MCF 10A (cell line): ENCODE measurements around the gene NTF4. TPM values are rescaled to one million over a fixed set of nuclear protein-coding genes. Genes with fewer than 3 reads are reported as not detected.

Experiments used
- BruUV-seq: library from RNA; stranded (reverse); fragments of 400-500 nt; replicated peaks from 2 replicates; lab custom pipeline; 2021; lab: Mats Ljungman, UMichigan
- CTCF ChIA-PET: fragments of 300-600 bp; sonication (Branson Sonifier 250); formaldehyde crosslinking; extraction: SDS; loops from one replicate; lab custom pipeline; 2021; ENCODE audit warnings: antibody characterized with exemption, inconsistent platforms; lab: Yijun Ruan, JAX
- POLR2A ChIA-PET: fragments of 300-600, 350-650 bp; sonication (Branson Sonifier 250); formaldehyde crosslinking; extraction: SDS; loops from one replicate; lab custom pipeline; 2020; ENCODE audit warnings: antibody characterized with exemption, inconsistent platforms; lab: Yijun Ruan, JAX
- DNase-seq: peaks from one replicate; pipeline ENCODE4 v3.0.0-alpha.2; 2018; ENCODE audit not compliant: unreplicated experiment
- H3K27ac Mint-ChIP-seq: one replicate; pipeline ENCODE4 v1.8.0; 2022; ENCODE audit warnings: mild to moderate bottlenecking, low read depth, mixed read lengths; ENCODE audit not compliant: unreplicated experiment
- H3K27me3 Mint-ChIP-seq: one replicate; pipeline ENCODE4 v1.8.0; 2022; ENCODE audit warnings: mixed read lengths; ENCODE audit not compliant: insufficient read depth, unreplicated experiment
- H3K36me3 Mint-ChIP-seq: one replicate; pipeline ENCODE4 v1.8.0; 2022; ENCODE audit warnings: mild to moderate bottlenecking, moderate library complexity, mixed read lengths; ENCODE audit not compliant: insufficient read depth, unreplicated experiment
- H3K4me1 Mint-ChIP-seq: one replicate; pipeline ENCODE4 v1.8.0; 2022; ENCODE audit warnings: mixed read lengths; ENCODE audit not compliant: insufficient read depth, unreplicated experiment
- H3K4me3 Mint-ChIP-seq: one replicate; pipeline ENCODE4 v1.8.0; 2022; ENCODE audit warnings: mild to moderate bottlenecking, moderate library complexity, mixed read lengths; ENCODE audit not compliant: unreplicated experiment
- H3K9me3 Mint-ChIP-seq: one replicate; pipeline ENCODE4 v1.8.0; 2022; ENCODE audit warnings: mixed read lengths; ENCODE audit not compliant: unreplicated experiment
- intact Hi-C: fragments of 100-400 bp; cut with micrococcal nuclease; formaldehyde crosslinking; loops from 2 replicates; pipeline ENCODE4 v1.14.1; 2022
- total RNA-seq: library from RNA; stranded (reverse); gene quantifications from 2 replicates; pipeline ENCODE4 v1.2.3, GENCODE V29; 2022
- TF ChIP-seq, protein P1 (sequence below): fragments of 200-600 bp; IDR thresholded peaks from one replicate; pipeline ENCODE4 v1.8.0; 2022; ENCODE audit warnings: antibody characterized with exemption, mild to moderate bottlenecking; ENCODE audit not compliant: unreplicated experiment

The NTF4 gene
- total RNA-seq, 1 experiment from 2014 or later = 7.8 TPM

DNA sequence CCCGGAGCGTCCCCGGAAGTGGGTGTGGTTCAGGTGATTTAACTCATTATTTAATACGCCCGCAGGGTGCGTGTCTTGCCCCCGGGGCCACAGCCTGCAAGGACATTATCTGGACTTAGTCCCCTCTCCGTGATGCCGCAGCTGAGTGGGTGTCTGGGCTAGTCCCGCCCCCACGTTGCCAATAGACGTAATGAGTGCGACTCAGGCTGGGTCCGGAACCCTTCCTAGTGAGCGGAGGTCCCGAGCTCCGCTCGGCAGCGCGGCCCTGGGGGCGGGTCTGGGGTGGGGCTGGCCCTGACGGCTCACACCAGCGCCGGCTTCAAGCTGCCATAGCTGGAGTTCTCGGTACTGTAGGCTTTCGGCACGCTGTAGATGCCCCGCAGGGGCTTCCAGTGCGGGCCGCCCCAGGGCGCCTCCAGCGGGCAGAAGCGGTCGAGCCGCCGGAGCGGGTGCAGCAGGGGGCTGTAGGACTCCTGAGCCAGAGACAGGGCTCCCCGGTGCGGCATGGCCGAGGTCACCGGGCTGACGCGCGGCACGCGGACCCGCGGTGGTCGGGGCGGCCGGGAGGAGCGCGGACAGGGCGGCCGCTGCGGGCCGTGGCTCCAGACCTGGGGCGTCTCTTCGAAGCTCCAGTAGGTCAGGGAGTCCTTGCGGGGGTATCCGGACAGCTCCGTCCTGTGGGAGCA, 46.8 kb downstream of the NTF4 start:
- ChIA-PET CTCF (interaction anchor here (0.7 to 1.3 kb wide), 2 partner anchors 18 to 39 kb away, joined by 3 to 4 read pairs; no protein-coding TSS in a partner anchor), POLR2A (interaction anchor here (0.6 to 1.0 kb wide), 2 partner anchors 72 to 624 kb away, joined by 4 read pairs; partner anchors contain the start of gene SCAF1)
- intact Hi-C loops = no loop called here
- no TSS peak for BruUV-seq
- Mint-ChIP-seq H3K36me3 (peaks cover 43% of the 10 kb centered on the region), H3K4me3 (no peak overlapping the region), H3K27me3 (no peaks in the 10 kb centered on the region), H3K4me1 (peaks cover 18% of the 10 kb centered on the region), H3K27ac (no peak overlapping the region), H3K9me3 (no peaks in the 10 kb centered on the region)
- TF ChIP-seq, protein P1, sequence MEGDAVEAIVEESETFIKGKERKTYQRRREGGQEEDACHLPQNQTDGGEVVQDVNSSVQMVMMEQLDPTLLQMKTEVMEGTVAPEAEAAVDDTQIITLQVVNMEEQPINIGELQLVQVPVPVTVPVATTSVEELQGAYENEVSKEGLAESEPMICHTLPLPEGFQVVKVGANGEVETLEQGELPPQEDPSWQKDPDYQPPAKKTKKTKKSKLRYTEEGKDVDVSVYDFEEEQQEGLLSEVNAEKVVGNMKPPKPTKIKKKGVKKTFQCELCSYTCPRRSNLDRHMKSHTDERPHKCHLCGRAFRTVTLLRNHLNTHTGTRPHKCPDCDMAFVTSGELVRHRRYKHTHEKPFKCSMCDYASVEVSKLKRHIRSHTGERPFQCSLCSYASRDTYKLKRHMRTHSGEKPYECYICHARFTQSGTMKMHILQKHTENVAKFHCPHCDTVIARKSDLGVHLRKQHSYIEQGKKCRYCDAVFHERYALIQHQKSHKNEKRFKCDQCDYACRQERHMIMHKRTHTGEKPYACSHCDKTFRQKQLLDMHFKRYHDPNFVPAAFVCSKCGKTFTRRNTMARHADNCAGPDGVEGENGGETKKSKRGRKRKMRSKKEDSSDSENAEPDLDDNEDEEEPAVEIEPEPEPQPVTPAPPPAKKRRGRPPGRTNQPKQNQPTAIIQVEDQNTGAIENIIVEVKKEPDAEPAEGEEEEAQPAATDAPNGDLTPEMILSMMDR = peak; percentile 35
- no peak for DNase-seq

DNA sequence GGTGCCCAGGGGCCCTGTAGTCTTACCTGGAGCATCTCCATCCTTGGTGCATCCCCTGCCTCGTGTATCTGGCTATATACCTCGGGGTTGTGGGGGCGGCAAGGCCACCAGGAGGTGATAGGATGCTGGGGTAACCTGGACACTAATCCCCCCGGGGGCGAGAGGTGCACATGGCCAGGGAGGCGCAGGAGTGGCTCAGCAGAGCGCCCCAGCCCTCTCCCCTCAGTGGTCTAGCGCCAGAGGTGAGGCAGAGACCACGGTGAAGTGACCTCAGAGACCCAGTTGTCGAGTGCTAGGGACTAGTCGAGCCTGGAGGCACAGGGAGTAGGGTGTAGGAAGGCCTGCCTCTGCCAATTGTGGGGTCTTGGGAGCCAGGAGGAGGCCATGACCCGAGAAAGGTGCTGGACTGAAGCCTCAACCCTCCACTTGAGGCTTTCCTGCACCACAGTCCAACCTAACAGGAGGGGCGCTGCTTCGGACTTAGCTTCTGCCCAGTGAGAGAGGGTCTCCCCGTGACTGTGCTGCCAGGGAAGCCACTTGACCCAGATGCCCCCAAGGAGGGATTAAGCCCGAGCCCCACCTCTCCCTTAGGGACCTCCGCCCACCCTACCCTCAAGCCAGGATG, 47.5 kb downstream of the NTF4 start, which contains the start of gene LHB:
Gene LHB (minus strand): TSS at position 51 of the 625 bp plus-strand sequence. CDS start 10 bp downstream, at position 41.
- intact Hi-C loops = no loop called here
- BruUV-seq = no TSS peak
- Mint-ChIP-seq H3K36me3 (peaks cover 43% of the 10 kb centered on the region), H3K27me3 (no peaks in the 10 kb centered on the region), H3K27ac (no peak within 1 kb of the TSS), H3K9me3 (no peaks in the 10 kb centered on the region), H3K4me1 (peaks cover 18% of the 10 kb centered on the region), H3K4me3 (no peak within 1 kb of the TSS)
- no peak for DNase-seq
- CTCF ChIA-PET = interaction anchor here (0.7 to 1.1 kb wide), 2 partner anchors 17 to 39 kb away, joined by 3 to 4 read pairs; no protein-coding TSS in a partner anchor
- TF ChIP-seq, protein P1 = no peak
- POLR2A ChIA-PET = no interaction called here

GRCh38 chr19:49016067-49016839, 48.4 kb downstream of the NTF4 start:
- BruUV-seq = no TSS peak
- intact Hi-C loops = no loop called here
- H3K27me3 Mint-ChIP-seq = no peaks in the 10 kb centered on the region
- no peak for DNase-seq
- CTCF ChIA-PET = interaction anchor here (0.6 to 1.1 kb wide), 2 partner anchors 16 to 51 kb away, joined by 4 read pairs; no protein-coding TSS in a partner anchor
- POLR2A ChIA-PET = interaction anchor here (0.6 kb wide), 1 partner anchor 41 kb away, joined by 3 read pairs; the partner anchor contains the start of gene CGB7
- no peaks in the 10 kb centered on the region for H3K9me3 Mint-ChIP-seq
- H3K36me3 Mint-ChIP-seq = peaks cover 46% of the 10 kb centered on the region
- TF ChIP-seq, protein P1 = no peak
- peaks cover 13% of the 10 kb centered on the region for H3K4me1 Mint-ChIP-seq
- no peak overlapping the region for H3K4me3 Mint-ChIP-seq
- H3K27ac Mint-ChIP-seq = no peak overlapping the region
